ENCODE data around the gene SGMS1. TPM values are rescaled to one million over a fixed set of nuclear protein-coding genes. Genes with fewer than 3 reads are reported as not detected.
A peak's percentile ranks its signal among the peaks of the same experiment; 100 is the strongest.

The SGMS1 gene
- total and polyA plus RNA-seq, 8 donors: 47.0 to 58.1 (median 54.0) TPM

DNA sequence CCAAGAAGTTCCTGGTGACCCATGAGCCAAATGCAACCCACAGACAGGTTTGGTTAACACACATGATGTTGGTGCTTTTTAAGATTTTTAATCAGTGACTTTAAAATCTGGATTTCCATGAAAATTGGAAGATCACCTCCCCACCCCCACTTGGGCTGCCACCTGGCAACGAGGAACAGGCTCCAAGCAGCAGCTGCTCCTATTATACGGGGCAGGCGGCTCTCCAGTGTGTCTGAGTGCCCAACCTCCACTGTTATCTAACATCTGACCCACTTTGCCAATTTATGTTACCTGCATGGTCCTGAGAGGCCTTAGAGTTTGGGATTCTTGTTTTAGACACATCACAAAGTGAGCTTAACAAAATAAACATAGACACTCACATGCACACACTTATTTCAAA is 56.4 kb downstream of the SGMS1 start:
- intact Hi-C loops (cut with DNase I): no loop called here
- no peaks in the 10 kb centered on the region for H3K4me1 ChIP-seq
- TF ChIP-seq, protein P1, sequence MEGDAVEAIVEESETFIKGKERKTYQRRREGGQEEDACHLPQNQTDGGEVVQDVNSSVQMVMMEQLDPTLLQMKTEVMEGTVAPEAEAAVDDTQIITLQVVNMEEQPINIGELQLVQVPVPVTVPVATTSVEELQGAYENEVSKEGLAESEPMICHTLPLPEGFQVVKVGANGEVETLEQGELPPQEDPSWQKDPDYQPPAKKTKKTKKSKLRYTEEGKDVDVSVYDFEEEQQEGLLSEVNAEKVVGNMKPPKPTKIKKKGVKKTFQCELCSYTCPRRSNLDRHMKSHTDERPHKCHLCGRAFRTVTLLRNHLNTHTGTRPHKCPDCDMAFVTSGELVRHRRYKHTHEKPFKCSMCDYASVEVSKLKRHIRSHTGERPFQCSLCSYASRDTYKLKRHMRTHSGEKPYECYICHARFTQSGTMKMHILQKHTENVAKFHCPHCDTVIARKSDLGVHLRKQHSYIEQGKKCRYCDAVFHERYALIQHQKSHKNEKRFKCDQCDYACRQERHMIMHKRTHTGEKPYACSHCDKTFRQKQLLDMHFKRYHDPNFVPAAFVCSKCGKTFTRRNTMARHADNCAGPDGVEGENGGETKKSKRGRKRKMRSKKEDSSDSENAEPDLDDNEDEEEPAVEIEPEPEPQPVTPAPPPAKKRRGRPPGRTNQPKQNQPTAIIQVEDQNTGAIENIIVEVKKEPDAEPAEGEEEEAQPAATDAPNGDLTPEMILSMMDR (IDR thresholded peaks at IDR 0.05): no peak
- ATAC-seq (peak; percentile 32), DNase-seq (peak in 1 of 4 donors; percentile 39)
- H3K9me3 ChIP-seq: no peaks in the 10 kb centered on the region
- no peaks in the 10 kb centered on the region for H3K27me3 ChIP-seq
- no peak overlapping the region for H3K27ac ChIP-seq
- H3K36me3 ChIP-seq: no peaks in the 10 kb centered on the region
- H3K4me3 ChIP-seq: no peak overlapping the region

DNA sequence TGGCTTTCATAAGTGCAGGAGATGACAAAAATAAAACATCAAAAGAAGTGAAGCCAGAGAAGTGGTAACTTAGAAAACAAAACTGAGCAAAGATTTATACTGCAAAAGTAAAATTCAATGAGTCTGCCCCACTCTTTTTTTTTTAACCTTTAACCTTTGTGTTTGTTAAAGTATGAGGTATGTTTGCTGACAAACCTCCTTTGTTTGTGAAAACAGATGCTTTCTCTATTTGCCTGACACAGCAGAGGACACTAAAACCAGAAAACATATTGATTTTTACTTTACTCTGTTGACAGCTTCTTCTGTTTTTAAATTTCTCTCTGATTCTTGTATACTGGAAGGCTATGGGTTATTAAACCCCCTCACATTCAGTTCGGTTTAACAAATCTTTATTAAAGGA is 57.6 kb downstream of the SGMS1 start:
- Histone ChIP-seq H3K27ac (no peak overlapping the region), H3K9me3 (no peaks in the 10 kb centered on the region), H3K27me3 (no peaks in the 10 kb centered on the region), H3K36me3 (no peaks in the 10 kb centered on the region), H3K4me1 (peaks cover 9 to 10% of the 10 kb centered on the region in 2 donors), H3K4me3 (no peak overlapping the region)
- TF ChIP-seq, protein P1 (IDR thresholded peaks at IDR 0.05): no peak
- no peak for ATAC-seq
- no peak for DNase-seq
- intact Hi-C loops (cut with DNase I): no loop called here

DNA sequence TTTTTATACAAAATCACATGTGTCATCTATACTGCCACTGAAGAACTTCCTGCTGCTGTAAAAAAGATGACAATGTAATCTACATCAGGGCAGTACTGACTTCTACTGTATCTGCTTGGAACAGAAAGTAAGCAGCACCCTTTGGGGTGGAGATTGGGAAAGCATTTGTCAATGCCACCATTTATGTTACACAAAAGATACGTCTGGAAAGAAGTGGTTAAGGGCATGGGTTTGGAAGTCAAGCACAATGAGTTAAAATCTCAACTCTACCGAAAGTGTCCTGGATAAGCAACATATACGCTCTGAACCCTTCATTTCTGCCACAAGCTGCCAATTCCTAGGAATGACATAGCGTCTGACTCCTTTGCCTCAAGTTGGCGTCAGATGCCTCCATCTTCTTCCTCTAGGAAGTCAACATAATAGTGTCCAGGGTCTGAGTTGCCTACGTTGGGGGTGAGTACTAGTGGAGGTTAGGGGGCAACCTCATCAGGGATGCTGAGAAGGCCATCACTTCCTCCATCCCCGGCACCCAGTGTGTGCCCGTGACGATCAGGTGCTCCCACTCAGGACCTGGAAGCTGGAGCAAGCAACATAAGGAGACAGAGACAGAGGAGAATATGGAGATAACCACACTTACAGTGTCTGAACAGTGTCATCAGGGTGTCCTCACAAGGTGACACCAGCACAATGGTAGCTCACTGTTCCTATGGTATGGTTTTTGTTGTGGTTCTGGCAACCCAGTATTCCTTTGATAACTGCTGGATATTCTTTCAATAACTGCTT is 58.3 kb downstream of the SGMS1 start:
- Histone ChIP-seq H3K36me3 (no peaks in the 10 kb centered on the region), H3K4me1 (peaks cover 10 to 12% of the 10 kb centered on the region in 2 donors), H3K4me3 (no peak overlapping the region), H3K27ac (no peak overlapping the region), H3K9me3 (no peaks in the 10 kb centered on the region), H3K27me3 (no peaks in the 10 kb centered on the region)
- peak in 1 of 4 donors; percentile 37 for DNase-seq
- intact Hi-C loops (cut with DNase I): no loop called here
- TF ChIP-seq, protein P1 (IDR thresholded peaks at IDR 0.05): no peak
- ATAC-seq: no peak

DNA sequence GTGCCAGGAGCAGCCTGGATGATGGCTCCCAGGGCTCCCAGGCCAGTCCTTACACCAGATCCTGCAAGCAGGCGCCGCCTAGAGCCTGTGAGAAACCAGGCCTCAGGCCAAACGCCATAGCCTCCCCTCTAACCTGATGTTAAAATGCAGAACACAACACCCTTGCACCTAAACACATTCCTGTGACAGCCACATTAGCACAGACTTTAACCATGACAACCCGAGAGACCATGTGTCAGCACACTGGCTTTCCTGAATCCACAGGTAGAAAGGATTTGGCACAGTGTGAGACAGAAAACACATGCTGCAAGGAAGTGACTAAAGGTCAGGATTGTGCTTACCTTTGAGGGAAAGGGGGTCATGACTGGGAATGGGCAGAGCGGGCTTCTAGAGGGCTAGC is 59.9 kb downstream of the SGMS1 start:
- no peaks in the 10 kb centered on the region for H3K27me3 ChIP-seq
- H3K9me3 ChIP-seq: no peaks in the 10 kb centered on the region
- ATAC-seq (no peak), DNase-seq (no peak)
- H3K27ac ChIP-seq: no peak overlapping the region
- TF ChIP-seq, protein P1 (IDR thresholded peaks at IDR 0.05): no peak
- H3K4me3 ChIP-seq: no peak overlapping the region
- intact Hi-C loops (cut with DNase I): loop anchor here in 1 of 2 donors (5.0 kb wide), 1 partner anchor 58 kb away; the partner anchor contains the start of gene SGMS1
- H3K36me3 ChIP-seq: no peaks in the 10 kb centered on the region
- H3K4me1 ChIP-seq: peaks cover 10 to 12% of the 10 kb centered on the region in 2 donors

DNA sequence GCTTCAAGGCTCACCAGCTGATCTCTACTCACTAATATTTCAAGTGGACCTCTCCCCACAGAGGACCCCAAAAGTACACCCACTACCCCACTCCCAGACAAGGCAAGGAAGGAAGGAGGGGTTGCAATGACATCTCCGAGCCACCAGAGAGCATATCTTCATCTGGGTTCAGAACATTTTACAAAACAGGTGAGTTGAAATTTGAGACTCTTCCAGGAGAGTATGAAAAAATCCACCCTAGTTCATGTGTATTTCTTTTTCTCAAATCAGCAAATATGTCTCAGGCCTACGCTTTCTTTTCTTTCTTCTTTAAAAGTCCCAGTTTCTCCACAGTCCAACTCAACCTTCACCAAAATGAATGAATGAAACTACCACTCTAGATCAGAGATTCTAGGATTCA is 61.9 kb downstream of the SGMS1 start:
- DNase-seq (no peak), ATAC-seq (peak; percentile 88)
- Histone ChIP-seq H3K27ac (no peak overlapping the region), H3K36me3 (no peaks in the 10 kb centered on the region), H3K4me3 (no peak overlapping the region), H3K4me1 (peaks cover 10 to 12% of the 10 kb centered on the region in 2 donors), H3K9me3 (no peaks in the 10 kb centered on the region), H3K27me3 (no peaks in the 10 kb centered on the region)
- TF ChIP-seq, protein P1 (IDR thresholded peaks at IDR 0.05): peak; percentile 40 to 47
- intact Hi-C loops (cut with DNase I): loop anchor here in 1 of 2 donors (5.0 kb wide), 1 partner anchor 60 kb away; the partner anchor contains the start of gene SGMS1
